K562 (cell line): ENCODE results near the gene ZDHHC22. TPM values are rescaled to one million over a fixed set of nuclear protein-coding genes. Genes with fewer than 3 reads are reported as not detected.
A peak's percentile ranks its signal among the peaks of the same experiment; 100 is the strongest.

ENCODE experiments used
- CXXC5 ChIP-seq: fragments of 250-450 bp; sonication (Bioruptor Pico); IDR thresholded peaks from 2 replicates; pipeline ENCODE4 v1.8.0; 2022; ENCODE audit warnings: inconsistent platforms, mild to moderate bottlenecking, moderate library complexity
- ESRRA ChIP-seq: fragments of 450-650 bp; IDR thresholded peaks from 2 replicates; pipeline ENCODE4 v1.6.1; 2014; ENCODE audit warnings: low read depth, mild to moderate bottlenecking, moderate library complexity, borderline replicate concordance
- GABPB1 ChIP-seq: sonication (generic); formaldehyde crosslinking; IDR thresholded peaks from 2 replicates; pipeline ENCODE4 v1.8.0; 2022; ENCODE audit warnings: mild to moderate bottlenecking, missing genetic modification reagents
- L3MBTL2 ChIP-seq: fragments of 450-650 bp; IDR thresholded peaks from 2 replicates; pipeline ENCODE4 v1.6.1; 2016; ENCODE audit warnings: mild to moderate bottlenecking, moderate library complexity
- MCM5 ChIP-seq: fragments of 450-650 bp; IDR thresholded peaks from 2 replicates; pipeline ENCODE4 v1.6.1; 2016; ENCODE audit warnings: low read depth
- MYC ChIP-seq, 2 experiments: fragments of 250-450 bp in 1 of 2; sonication (Bioruptor Pico) in 1 of 2; IDR thresholded peaks; 2 replicates each; pipeline versions ENCODE4 v1.5.1 to v1.6.1; 2012 to 2021; ENCODE audit warnings: low read depth in 2 of 2, borderline replicate concordance in 1 of 2, improper control_type of control experiment in 1 of 2, low read length in 1 of 2, mild to moderate bottlenecking in 1 of 2, moderate library complexity in 1 of 2
- SIN3A ChIP-seq, 2 experiments: fragments of 150-350 bp in 1 of 2; IDR thresholded peaks; 2 replicates each; pipeline ENCODE4 v1.6.1; 2011 to 2016; ENCODE audit warnings: borderline replicate concordance in 2 of 2, low read depth in 2 of 2, low read length in 2 of 2, mild to moderate bottlenecking in 2 of 2, moderate library complexity in 2 of 2; ENCODE audit not compliant: control insufficient read depth in 1 of 2
- SMARCE1 ChIP-seq: fragments of 450-650 bp; IDR thresholded peaks from 2 replicates; pipeline ENCODE4 v1.7.1; 2016; ENCODE audit warnings: mild to moderate bottlenecking
- ZBTB17 ChIP-seq: fragments of 450-650 bp; formaldehyde crosslinking; IDR thresholded peaks from 2 replicates; pipeline ENCODE4 v1.4.0; 2020; ENCODE audit warnings: mild to moderate bottlenecking
- ZNF23 ChIP-seq: fragments of 250-450 bp; sonication (Bioruptor Pico); IDR thresholded peaks from 2 replicates; pipeline ENCODE4 v1.4.0; 2020; ENCODE audit warnings: mild to moderate bottlenecking
- ZNF263 ChIP-seq: sonication (generic); formaldehyde crosslinking; IDR thresholded peaks from 2 replicates; pipeline ENCODE4 v1.8.0; 2022; ENCODE audit warnings: mild to moderate bottlenecking, missing genetic modification reagents, borderline replicate concordance
- polyA plus RNA-seq, 8 experiments: library from polyadenylated mRNA; depleted of rRNA in 4 of 8; stranded (reverse) in 5 of 8; unstranded in 3 of 8; fragments of >200 nt; fragmentation: Nextera tagmentation in 2 of 8; fragmentation: Illumina TruSeq in 1 of 8; extraction: Ambion mirVana in 2 of 8; extraction: Trizol in 1 of 8; gene quantifications; 2 replicates each; pipeline versions ENCODE4 v1.2.1 to v1.2.3, GENCODE V29; 2011 to 2014; ENCODE audit warnings: inconsistent platforms in 1 of 8, missing spikeins in 1 of 8
- total RNA-seq, 7 experiments: library from RNA; depleted of rRNA in 6 of 7; stranded (reverse); fragments of >200 nt in 6 of 7; fragmentation: Illumina TruSeq in 2 of 7; extraction: Trizol in 2 of 7; gene quantifications; 2 replicates each; pipeline versions ENCODE4 v1.2.1 to v1.2.3, GENCODE V29; 2011 to 2021; ENCODE audit warnings: low replicate concordance in 1 of 7
- TF ChIP-seq, protein P1 (sequence below): fragments of 450-650 bp; IDR thresholded peaks from 2 replicates; pipeline ENCODE4 v1.6.1; 2016; ENCODE audit warnings: mild to moderate bottlenecking, moderate library complexity
- TF ChIP-seq, protein P2 (sequence below): fragments of 450-650 bp; formaldehyde crosslinking; conservative IDR thresholded peaks from 2 replicates; pipeline ENCODE4 v1.4.0; 2022; ENCODE audit warnings: mild to moderate bottlenecking, missing genetic modification characterization
- TF ChIP-seq, protein P3 (sequence below): fragments of 250-450 bp; sonication (Bioruptor Pico); IDR thresholded peaks from 2 replicates; pipeline ENCODE4 v1.8.0; 2021; ENCODE audit warnings: moderate library complexity, mild to moderate bottlenecking, inconsistent platforms

Gene ZDHHC22
- total and polyA plus RNA-seq, 9 of the 15 experiments (the other 6 are each of a cell fraction or from before 2014, with no cell fraction given), result not detected

DNA sequence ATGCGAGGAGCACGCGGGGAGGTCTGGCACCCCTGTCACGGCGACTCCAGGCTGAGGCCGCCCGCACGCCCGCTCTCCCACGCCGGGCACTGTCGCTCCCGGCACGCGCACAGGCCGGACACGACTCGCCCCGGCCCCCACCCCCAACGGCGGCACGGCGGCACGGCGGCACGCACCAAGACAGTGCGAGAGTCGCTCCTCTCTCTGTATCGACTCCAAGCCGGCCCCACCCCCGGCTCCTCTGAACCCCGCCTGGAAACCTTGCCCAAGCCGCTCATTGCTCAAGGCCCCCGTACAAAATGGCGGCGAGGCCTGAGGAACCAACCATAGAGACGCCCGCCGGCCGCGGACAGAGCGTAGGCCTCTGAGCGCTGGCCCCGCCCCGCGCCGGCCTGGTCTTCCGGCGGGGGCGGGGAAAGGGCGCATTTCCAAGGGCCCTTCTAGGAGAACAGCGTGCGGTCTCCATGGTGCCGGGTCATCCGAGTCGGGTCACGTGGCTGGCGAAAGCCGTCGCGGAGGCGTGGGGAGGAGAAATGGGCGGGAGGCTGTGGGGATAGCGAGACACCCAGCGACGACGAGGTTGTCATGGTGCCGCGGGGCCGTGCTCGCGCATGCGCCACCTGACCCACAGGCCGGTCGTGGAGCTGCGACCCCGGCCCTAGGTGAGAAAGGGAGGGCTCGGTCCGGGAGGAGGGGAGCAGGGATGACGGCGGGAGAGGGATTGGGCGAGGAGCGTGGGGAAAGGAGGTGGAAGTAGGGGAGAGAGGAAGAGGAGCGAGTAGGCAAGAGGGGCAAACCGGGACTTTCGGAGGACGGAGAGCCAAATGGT lies 43.7 kb downstream of the ZDHHC22 start, which contains the start of gene CIPC (continued):
- TF ChIP-seq, protein P1, sequence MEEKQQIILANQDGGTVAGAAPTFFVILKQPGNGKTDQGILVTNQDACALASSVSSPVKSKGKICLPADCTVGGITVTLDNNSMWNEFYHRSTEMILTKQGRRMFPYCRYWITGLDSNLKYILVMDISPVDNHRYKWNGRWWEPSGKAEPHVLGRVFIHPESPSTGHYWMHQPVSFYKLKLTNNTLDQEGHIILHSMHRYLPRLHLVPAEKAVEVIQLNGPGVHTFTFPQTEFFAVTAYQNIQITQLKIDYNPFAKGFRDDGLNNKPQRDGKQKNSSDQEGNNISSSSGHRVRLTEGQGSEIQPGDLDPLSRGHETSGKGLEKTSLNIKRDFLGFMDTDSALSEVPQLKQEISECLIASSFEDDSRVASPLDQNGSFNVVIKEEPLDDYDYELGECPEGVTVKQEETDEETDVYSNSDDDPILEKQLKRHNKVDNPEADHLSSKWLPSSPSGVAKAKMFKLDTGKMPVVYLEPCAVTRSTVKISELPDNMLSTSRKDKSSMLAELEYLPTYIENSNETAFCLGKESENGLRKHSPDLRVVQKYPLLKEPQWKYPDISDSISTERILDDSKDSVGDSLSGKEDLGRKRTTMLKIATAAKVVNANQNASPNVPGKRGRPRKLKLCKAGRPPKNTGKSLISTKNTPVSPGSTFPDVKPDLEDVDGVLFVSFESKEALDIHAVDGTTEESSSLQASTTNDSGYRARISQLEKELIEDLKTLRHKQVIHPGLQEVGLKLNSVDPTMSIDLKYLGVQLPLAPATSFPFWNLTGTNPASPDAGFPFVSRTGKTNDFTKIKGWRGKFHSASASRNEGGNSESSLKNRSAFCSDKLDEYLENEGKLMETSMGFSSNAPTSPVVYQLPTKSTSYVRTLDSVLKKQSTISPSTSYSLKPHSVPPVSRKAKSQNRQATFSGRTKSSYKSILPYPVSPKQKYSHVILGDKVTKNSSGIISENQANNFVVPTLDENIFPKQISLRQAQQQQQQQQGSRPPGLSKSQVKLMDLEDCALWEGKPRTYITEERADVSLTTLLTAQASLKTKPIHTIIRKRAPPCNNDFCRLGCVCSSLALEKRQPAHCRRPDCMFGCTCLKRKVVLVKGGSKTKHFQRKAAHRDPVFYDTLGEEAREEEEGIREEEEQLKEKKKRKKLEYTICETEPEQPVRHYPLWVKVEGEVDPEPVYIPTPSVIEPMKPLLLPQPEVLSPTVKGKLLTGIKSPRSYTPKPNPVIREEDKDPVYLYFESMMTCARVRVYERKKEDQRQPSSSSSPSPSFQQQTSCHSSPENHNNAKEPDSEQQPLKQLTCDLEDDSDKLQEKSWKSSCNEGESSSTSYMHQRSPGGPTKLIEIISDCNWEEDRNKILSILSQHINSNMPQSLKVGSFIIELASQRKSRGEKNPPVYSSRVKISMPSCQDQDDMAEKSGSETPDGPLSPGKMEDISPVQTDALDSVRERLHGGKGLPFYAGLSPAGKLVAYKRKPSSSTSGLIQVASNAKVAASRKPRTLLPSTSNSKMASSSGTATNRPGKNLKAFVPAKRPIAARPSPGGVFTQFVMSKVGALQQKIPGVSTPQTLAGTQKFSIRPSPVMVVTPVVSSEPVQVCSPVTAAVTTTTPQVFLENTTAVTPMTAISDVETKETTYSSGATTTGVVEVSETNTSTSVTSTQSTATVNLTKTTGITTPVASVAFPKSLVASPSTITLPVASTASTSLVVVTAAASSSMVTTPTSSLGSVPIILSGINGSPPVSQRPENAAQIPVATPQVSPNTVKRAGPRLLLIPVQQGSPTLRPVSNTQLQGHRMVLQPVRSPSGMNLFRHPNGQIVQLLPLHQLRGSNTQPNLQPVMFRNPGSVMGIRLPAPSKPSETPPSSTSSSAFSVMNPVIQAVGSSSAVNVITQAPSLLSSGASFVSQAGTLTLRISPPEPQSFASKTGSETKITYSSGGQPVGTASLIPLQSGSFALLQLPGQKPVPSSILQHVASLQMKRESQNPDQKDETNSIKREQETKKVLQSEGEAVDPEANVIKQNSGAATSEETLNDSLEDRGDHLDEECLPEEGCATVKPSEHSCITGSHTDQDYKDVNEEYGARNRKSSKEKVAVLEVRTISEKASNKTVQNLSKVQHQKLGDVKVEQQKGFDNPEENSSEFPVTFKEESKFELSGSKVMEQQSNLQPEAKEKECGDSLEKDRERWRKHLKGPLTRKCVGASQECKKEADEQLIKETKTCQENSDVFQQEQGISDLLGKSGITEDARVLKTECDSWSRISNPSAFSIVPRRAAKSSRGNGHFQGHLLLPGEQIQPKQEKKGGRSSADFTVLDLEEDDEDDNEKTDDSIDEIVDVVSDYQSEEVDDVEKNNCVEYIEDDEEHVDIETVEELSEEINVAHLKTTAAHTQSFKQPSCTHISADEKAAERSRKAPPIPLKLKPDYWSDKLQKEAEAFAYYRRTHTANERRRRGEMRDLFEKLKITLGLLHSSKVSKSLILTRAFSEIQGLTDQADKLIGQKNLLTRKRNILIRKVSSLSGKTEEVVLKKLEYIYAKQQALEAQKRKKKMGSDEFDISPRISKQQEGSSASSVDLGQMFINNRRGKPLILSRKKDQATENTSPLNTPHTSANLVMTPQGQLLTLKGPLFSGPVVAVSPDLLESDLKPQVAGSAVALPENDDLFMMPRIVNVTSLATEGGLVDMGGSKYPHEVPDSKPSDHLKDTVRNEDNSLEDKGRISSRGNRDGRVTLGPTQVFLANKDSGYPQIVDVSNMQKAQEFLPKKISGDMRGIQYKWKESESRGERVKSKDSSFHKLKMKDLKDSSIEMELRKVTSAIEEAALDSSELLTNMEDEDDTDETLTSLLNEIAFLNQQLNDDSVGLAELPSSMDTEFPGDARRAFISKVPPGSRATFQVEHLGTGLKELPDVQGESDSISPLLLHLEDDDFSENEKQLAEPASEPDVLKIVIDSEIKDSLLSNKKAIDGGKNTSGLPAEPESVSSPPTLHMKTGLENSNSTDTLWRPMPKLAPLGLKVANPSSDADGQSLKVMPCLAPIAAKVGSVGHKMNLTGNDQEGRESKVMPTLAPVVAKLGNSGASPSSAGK, result peak; percentile 45
- TF ChIP-seq SMARCE1 (peak; percentile 50; the same call in 1 of the 2 replicates), CXXC5 (CRISPR knock-in tag) (peak; percentile 93), MCM5 (no peak), ESRRA (peak; percentile 53; the same call in 1 of the 2 replicates), ZNF23 (CRISPR knock-in tag) (no peak), ZNF263 (CRISPR knock-in tag) (peak; percentile 94), GABPB1 (peak; percentile 77; the same call in 1 of the 2 replicates), L3MBTL2 (peak; percentile 91), ZBTB17 (CRISPR knock-in tag) (peak; percentile 22; the same call in 1 of the 2 replicates), SIN3A (IDR thresholded peaks at IDR 0.05; ENCODE audit: borderline replicate concordance in 2 of 2, control insufficient read depth in 1 of 2, low read depth in 2 of 2, low read length in 2 of 2) (peak; percentile 43 to 57; a peak in 2 of 4 replicates), MYC (IDR thresholded peaks at IDR 0.05; ENCODE audit: low read depth, low read length) (peak; percentile 84), MYC (CRISPR knock-in tag; IDR thresholded peaks at IDR 0.05; ENCODE audit: borderline replicate concordance, low read depth) (no peak; the same call in 1 of the 2 replicates)
- TF ChIP-seq, protein P2, sequence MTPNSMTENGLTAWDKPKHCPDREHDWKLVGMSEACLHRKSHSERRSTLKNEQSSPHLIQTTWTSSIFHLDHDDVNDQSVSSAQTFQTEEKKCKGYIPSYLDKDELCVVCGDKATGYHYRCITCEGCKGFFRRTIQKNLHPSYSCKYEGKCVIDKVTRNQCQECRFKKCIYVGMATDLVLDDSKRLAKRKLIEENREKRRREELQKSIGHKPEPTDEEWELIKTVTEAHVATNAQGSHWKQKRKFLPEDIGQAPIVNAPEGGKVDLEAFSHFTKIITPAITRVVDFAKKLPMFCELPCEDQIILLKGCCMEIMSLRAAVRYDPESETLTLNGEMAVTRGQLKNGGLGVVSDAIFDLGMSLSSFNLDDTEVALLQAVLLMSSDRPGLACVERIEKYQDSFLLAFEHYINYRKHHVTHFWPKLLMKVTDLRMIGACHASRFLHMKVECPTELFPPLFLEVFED (CRISPR knock-in tag), result peak; percentile 93
- TF ChIP-seq, protein P3, sequence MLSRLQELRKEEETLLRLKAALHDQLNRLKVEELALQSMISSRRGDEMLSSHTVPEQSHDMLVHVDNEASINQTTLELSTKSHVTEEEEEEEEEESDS (CRISPR knock-in tag), result no peak
